SK-N-SH treated with all-trans-retinoic acid at 6 μM for 48 hours (cell line): ENCODE data around the gene CXorf66.

Experiments used
- ARNTL ChIP-seq: fragments of 450-650 bp; formaldehyde crosslinking; IDR thresholded peaks from 2 replicates; pipeline ENCODE4 v1.5.0; 2020; ENCODE audit warnings: low read depth, mild to moderate bottlenecking, moderate library complexity, borderline replicate concordance
- CREB5 ChIP-seq: fragments of 250-450 bp; sonication (Bioruptor Pico); IDR thresholded peaks from 2 replicates; pipeline ENCODE4 v1.5.1; 2020; ENCODE audit warnings: low read depth, mild to moderate bottlenecking, moderate library complexity
- GLIS3 ChIP-seq: fragments of 250-450 bp; sonication (Bioruptor Pico); IDR thresholded peaks from 2 replicates; pipeline ENCODE4 v1.5.0; 2020; ENCODE audit warnings: mild to moderate bottlenecking, moderate library complexity
- OSR1 ChIP-seq: fragments of 250-450 bp; sonication (Bioruptor Pico); IDR thresholded peaks from 2 replicates; pipeline ENCODE4 v1.8.0; 2022; ENCODE audit warnings: moderate library complexity, mild to moderate bottlenecking, inconsistent platforms
- PATZ1 ChIP-seq: fragments of 250-450 bp; sonication (Bioruptor Pico); IDR thresholded peaks from 2 replicates; pipeline ENCODE4 v1.8.0; 2020; ENCODE audit warnings: mild to moderate bottlenecking, moderate library complexity, borderline replicate concordance
- POU6F1 ChIP-seq: fragments of 250-450 bp; sonication (Bioruptor Pico); IDR thresholded peaks from 2 replicates; pipeline ENCODE4 v1.8.0; 2021; ENCODE audit warnings: low read depth, mild to moderate bottlenecking, moderate library complexity, borderline replicate concordance
- PPARA ChIP-seq: fragments of 250-450 bp; sonication (Bioruptor Pico); IDR thresholded peaks from 2 replicates; pipeline ENCODE4 v1.5.0; 2020; ENCODE audit warnings: mild to moderate bottlenecking, borderline replicate concordance
- SNAI2 ChIP-seq: fragments of 250-450 bp; sonication (Bioruptor Pico); IDR thresholded peaks from 2 replicates; pipeline ENCODE4 v1.5.0; 2020; ENCODE audit warnings: mild to moderate bottlenecking, moderate library complexity
- TOX ChIP-seq: fragments of 250-450 bp; sonication (Bioruptor Pico); IDR thresholded peaks from 2 replicates; pipeline ENCODE4 v1.8.0; 2021; ENCODE audit warnings: mild to moderate bottlenecking, moderate library complexity, borderline replicate concordance
- ZFP3 ChIP-seq: fragments of 250-450 bp; sonication (Bioruptor Pico); IDR thresholded peaks from 2 replicates; pipeline ENCODE4 v1.5.0; 2020; ENCODE audit warnings: mild to moderate bottlenecking, moderate library complexity
- ZFP30 ChIP-seq: fragments of 450-650 bp; formaldehyde crosslinking; IDR thresholded peaks from 2 replicates; pipeline ENCODE4 v1.5.0; 2022; ENCODE audit warnings: mild to moderate bottlenecking, moderate library complexity
- ZNF565 ChIP-seq: fragments of 450-650 bp; formaldehyde crosslinking; conservative IDR thresholded peaks from 2 replicates; pipeline ENCODE4 v1.5.0; 2020; ENCODE audit warnings: low read depth, mild to moderate bottlenecking, moderate library complexity
- ZNF8 ChIP-seq: fragments of 450-650 bp; formaldehyde crosslinking; IDR thresholded peaks from 2 replicates; pipeline ENCODE4 v1.5.0; 2020; ENCODE audit warnings: mild to moderate bottlenecking, moderate library complexity

- TF ChIP-seq ZNF8 (CRISPR knock-in tag) (no peak), ARNTL (CRISPR knock-in tag) (no peak), PPARA (CRISPR knock-in tag) (no peak), TOX (no peak), PATZ1 (CRISPR knock-in tag) (no peak), SNAI2 (CRISPR knock-in tag) (no peak), GLIS3 (CRISPR knock-in tag) (no peak), ZNF565 (no peak), ZFP30 (CRISPR knock-in tag) (no peak), ZFP3 (no peak), OSR1 (CRISPR knock-in tag) (no peak), CREB5 (CRISPR knock-in tag) (no peak), POU6F1 (CRISPR knock-in tag) (no peak)
Observed at GRCh38 chrX:139933904-139934303, 31.4 kb downstream of the CXorf66 start.
